IgD-negative memory B cell (primary cell): ENCODE data around the gene PTPRU. TPM values are rescaled to one million over a fixed set of nuclear protein-coding genes. Genes with fewer than 3 reads are reported as not detected.
"Not testable (repeated sequence)": the region's sequence is repeated elsewhere in the genome, so short reads cannot be mapped to it uniquely, and the experiment has no call there.

Experiments
- H3K27ac Mint-ChIP-seq, 3 donors: one replicate each; pipeline ENCODE4 v1.8.0; 2020 to 2022; ENCODE audit warnings: mild to moderate bottlenecking in 3 of 3, mixed read lengths in 3 of 3, moderate library complexity in 1 of 3
- H3K27me3 Mint-ChIP-seq: one replicate; pipeline ENCODE4 v1.8.0; 2021; ENCODE audit warnings: mixed read lengths
- H3K36me3 Mint-ChIP-seq: one replicate; pipeline ENCODE4 v1.8.0; 2020; ENCODE audit warnings: mild to moderate bottlenecking, mixed read lengths
- H3K4me1 Mint-ChIP-seq, 3 donors: one replicate each; pipeline ENCODE4 v1.8.0; 2020 to 2022; ENCODE audit warnings: mixed read lengths in 3 of 3, mild to moderate bottlenecking in 1 of 3
- H3K4me3 Mint-ChIP-seq, 4 donors: one replicate each; pipeline ENCODE4 v1.8.0; 2020 to 2022; ENCODE audit warnings: mild to moderate bottlenecking in 4 of 4, mixed read lengths in 4 of 4, moderate library complexity in 3 of 4
- H3K9me3 Mint-ChIP-seq, 3 donors: one replicate each; pipeline ENCODE4 v1.8.0; 2020 to 2021; ENCODE audit warnings: mixed read lengths in 3 of 3, mild to moderate bottlenecking in 1 of 3
- polyA plus RNA-seq: library from polyadenylated mRNA; unstranded; fragments of 300-500 nt; fragmentation: Illumina TruSeq; gene quantifications from one replicate; pipeline ENCODE4 v1.2.3, GENCODE V29; 2021

The PTPRU gene
- polyA plus RNA-seq, 1 donor from 2014 or later = not detected

GRCh38 chr1:29210278-29211085 lies 25.8 kb upstream of the PTPRU start:
- H3K9me3 Mint-ChIP-seq = no peaks in the 10 kb centered on the region
- peaks cover 6% of the 10 kb centered on the region for H3K36me3 Mint-ChIP-seq
- H3K4me3 Mint-ChIP-seq = peak overlapping the region in 1 of 4 donors; percentile 24
- H3K27ac Mint-ChIP-seq = peak overlapping the region in 2 of 3 donors; percentile 39 to 71
- no peaks in the 10 kb centered on the region for H3K27me3 Mint-ChIP-seq
- H3K4me1 Mint-ChIP-seq = peaks cover 5 to 10% (median 7%) of the 10 kb centered on the region in 3 donors

DNA sequence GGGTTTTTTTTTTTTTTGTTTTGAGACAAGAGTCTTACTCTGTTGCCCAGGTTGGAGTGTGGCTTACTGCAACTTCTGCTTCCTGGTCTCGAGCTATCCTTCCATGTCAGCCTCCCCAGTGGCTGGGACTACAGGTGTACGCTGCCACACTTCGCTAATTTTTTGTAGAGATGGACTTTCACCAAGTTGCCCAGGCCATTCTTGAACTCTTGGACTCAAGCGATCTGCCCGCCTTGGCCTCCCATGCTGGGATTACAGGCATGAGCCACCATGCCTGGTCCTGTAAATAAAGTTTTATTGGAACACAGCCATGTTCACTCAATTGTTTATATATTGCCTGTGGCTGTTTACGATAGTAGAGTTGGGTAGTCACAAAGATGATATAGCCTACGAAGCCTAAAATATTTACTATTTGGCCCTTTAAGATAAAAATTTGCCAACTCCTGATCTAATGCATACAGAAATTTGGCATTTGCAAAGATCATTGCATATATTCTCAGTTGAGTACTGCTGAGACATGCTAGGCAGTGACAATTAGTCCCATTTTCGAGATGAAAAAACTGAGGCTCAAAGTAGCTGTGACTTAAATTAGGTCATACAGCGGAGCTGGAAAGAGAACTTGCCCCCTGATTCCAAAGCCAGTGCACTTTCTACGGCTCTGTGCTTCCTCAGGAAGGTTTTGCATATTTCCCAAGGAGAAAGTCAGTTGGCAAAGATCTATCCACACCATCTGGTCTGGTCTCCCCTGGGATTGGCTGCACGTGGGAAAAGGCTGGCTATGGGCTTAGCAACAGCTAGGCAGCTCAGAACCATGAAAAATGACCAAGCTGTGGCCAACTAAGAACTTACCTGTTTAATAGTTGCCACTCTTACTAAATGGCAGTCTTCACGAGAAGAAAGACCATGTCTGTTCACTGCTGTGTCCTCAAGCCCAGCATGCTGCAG lies 25.0 kb upstream of the PTPRU start:
- peaks cover 5 to 10% (median 7%) of the 10 kb centered on the region in 3 donors for H3K4me1 Mint-ChIP-seq
- no peak overlapping the region for H3K27ac Mint-ChIP-seq
- H3K9me3 Mint-ChIP-seq = no peaks in the 10 kb centered on the region
- H3K4me3 Mint-ChIP-seq = no peak overlapping the region
- no peaks in the 10 kb centered on the region for H3K27me3 Mint-ChIP-seq
- H3K36me3 Mint-ChIP-seq = peaks cover 5% of the 10 kb centered on the region

GRCh38 chr1:29213055-29213454 lies 23.3 kb upstream of the PTPRU start:
- Mint-ChIP-seq H3K9me3 (no peaks in the 10 kb centered on the region), H3K36me3 (peaks cover 5% of the 10 kb centered on the region), H3K4me3 (no peak overlapping the region), H3K4me1 (peaks cover 5 to 10% (median 7%) of the 10 kb centered on the region in 3 donors), H3K27ac (no peak overlapping the region), H3K27me3 (no peaks in the 10 kb centered on the region)

- Mint-ChIP-seq H3K4me3 (no peak overlapping the region), H3K27me3 (no peaks in the 10 kb centered on the region), H3K9me3 (no peaks in the 10 kb centered on the region), H3K4me1 (no peaks in the 10 kb centered on the region), H3K36me3 (peaks cover 6% of the 10 kb centered on the region), H3K27ac (no peak overlapping the region)
Observed at GRCh38 chr1:29217633-29218032, 18.7 kb upstream of the PTPRU start.

DNA sequence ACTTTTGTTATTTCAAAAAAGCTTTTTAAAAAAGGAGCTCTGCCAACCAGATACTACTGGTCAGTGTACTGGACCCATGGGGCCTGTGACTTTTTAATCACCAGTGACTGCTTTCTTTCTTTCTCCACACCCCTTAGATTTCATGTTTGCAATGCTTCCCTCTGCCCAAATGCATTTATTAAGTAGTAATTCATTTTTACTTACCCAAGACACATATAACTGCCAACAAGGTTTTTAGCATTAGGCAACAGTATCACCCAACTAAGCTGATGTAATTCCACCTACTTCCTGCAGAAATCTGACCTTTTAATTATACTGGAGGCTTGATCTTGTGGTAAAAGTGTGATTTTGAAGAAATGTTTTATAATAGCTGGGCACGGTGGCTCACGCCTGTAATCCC lies 18.1 kb upstream of the PTPRU start:
- Mint-ChIP-seq H3K9me3 (no peaks in the 10 kb centered on the region), H3K36me3 (peaks cover 6% of the 10 kb centered on the region), H3K4me3 (no peak overlapping the region), H3K4me1 (no peaks in the 10 kb centered on the region), H3K27me3 (no peaks in the 10 kb centered on the region), H3K27ac (no peak overlapping the region)

DNA sequence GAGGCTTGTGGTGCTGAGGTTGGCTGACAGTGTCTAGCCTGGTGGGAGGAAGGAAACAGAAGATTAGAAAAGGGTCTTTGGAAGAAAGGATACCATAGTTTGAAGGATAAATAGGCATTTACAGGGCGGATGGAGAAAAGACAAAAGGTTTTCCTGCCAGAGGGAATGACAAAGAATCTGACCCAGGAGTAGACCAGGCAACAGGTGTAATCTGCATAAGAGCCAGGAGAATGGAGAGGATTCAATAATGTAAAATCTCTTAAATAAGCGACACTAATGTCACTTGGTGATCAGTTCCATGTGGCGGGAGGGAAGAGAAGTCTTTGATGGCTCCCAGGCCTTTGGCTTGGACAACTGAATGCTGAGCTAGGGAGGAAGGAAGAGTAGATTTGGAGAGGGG lies 15.0 kb upstream of the PTPRU start:
- Mint-ChIP-seq H3K9me3 (no peaks in the 10 kb centered on the region), H3K4me3 (no peak overlapping the region), H3K27ac (no peak overlapping the region), H3K36me3 (peaks cover 4% of the 10 kb centered on the region), H3K27me3 (no peaks in the 10 kb centered on the region), H3K4me1 (no peaks in the 10 kb centered on the region)

DNA sequence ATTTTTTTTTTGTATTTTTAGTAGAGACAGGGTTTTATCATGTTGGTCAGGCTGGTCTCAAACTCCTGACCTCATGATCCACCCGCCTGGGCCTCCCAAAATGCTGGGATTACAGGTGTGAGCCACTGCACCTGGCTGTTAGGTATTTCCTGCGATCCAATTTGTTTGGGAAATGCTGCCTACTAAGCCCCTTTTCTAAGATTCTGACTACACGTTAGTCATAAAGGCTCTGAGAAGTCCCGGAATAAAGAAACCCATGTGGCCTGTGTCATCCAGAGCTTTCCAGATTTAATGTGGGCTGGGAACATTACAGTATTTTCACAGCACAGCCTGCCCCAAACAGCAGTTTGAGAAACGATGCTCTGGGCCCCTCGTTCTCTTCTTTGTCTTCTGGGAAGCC lies 14.1 kb upstream of the PTPRU start:
- not testable (repeated sequence) for H3K4me1 Mint-ChIP-seq, H3K4me3 Mint-ChIP-seq, H3K9me3 Mint-ChIP-seq, H3K27ac Mint-ChIP-seq, H3K27me3 Mint-ChIP-seq, H3K36me3 Mint-ChIP-seq

DNA sequence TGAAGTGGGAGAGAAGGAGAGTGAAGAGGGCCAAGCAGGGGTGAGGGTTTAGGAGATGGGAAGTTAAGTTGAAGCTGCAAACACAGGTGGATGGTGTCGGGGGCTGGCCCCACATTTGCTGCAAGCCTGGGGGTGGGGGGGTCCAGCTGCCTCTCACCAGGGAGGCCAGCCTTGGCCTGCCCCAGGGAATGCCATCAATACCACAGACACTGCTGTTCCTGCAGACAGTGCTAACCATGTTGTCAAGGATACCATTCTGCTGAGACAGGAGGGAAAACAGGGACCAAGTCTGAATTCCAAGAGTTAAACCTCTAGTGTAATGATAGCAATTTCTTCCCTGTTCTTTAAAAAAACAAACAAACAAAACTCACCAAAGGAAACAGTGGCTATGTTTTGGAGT lies 13.6 kb upstream of the PTPRU start:
- H3K36me3 Mint-ChIP-seq = peaks cover 6% of the 10 kb centered on the region
- H3K9me3 Mint-ChIP-seq = no peaks in the 10 kb centered on the region
- H3K4me1 Mint-ChIP-seq = no peaks in the 10 kb centered on the region
- H3K27ac Mint-ChIP-seq = no peak overlapping the region
- H3K27me3 Mint-ChIP-seq = no peaks in the 10 kb centered on the region
- no peak overlapping the region for H3K4me3 Mint-ChIP-seq

DNA sequence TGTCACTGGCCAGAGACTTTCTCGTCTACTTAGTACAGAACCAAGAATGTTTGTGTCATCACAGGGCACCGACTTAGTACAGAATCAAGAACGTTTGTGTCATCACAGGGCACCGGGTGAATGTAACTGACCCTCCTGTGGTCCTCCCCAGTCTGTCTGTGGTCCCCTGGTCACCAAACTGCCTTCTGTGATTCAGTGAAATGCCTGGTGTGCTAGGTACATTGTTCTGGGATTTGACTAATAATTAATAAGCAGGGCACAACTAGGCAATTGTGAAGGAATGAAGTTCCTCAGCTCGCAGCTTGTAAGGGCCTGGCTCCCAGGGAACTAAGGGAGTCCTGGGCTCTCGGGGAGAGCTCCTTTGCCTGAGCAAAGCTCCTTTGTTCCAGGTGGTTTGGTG lies 12.8 kb upstream of the PTPRU start:
- Mint-ChIP-seq H3K36me3 (peaks cover 6% of the 10 kb centered on the region), H3K4me1 (no peaks in the 10 kb centered on the region), H3K27me3 (no peaks in the 10 kb centered on the region), H3K4me3 (no peak overlapping the region), H3K9me3 (no peaks in the 10 kb centered on the region), H3K27ac (no peak overlapping the region)

- Mint-ChIP-seq H3K9me3 (no peaks in the 10 kb centered on the region), H3K27me3 (no peaks in the 10 kb centered on the region), H3K27ac (no peak overlapping the region), H3K4me3 (no peak overlapping the region), H3K36me3 (peaks cover 6% of the 10 kb centered on the region), H3K4me1 (peaks cover 0 to under 1% (median 0%) of the 10 kb centered on the region in 3 donors)
Observed at GRCh38 chr1:29224356-29224837, 11.9 kb upstream of the PTPRU start.

DNA sequence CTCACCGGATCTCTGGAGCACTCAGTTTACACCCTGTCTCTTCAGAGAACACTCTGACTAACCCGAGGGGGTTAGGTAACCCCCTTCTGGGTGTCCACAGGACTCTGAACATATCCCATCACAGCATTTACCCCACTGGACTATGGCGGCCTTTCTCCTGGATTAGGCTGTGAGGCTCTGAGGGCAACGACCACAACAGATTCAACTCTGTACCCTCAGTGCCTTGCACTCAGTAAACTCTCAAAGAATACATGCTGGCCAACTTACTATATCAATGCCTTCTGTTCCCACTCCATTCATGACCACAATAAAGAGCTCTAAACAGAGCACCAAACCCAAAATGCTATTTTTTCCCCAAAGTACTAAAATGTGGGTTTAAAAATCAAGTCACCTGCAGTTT lies 11.0 kb upstream of the PTPRU start:
- H3K4me1 Mint-ChIP-seq = peaks cover 8 to 9% (median 8%) of the 10 kb centered on the region in 3 donors
- no peaks in the 10 kb centered on the region for H3K9me3 Mint-ChIP-seq
- H3K27ac Mint-ChIP-seq = no peak overlapping the region
- H3K27me3 Mint-ChIP-seq = no peaks in the 10 kb centered on the region
- H3K36me3 Mint-ChIP-seq = peaks cover 3% of the 10 kb centered on the region
- no peak overlapping the region for H3K4me3 Mint-ChIP-seq

GRCh38 chr1:29227511-29227910 lies 8.8 kb upstream of the PTPRU start:
- Mint-ChIP-seq H3K4me3 (peak overlapping the region in 1 of 4 donors; percentile 32), H3K27me3 (no peaks in the 10 kb centered on the region), H3K27ac (no peak overlapping the region), H3K9me3 (no peaks in the 10 kb centered on the region), H3K4me1 (peaks cover 16 to 17% (median 16%) of the 10 kb centered on the region in 3 donors), H3K36me3 (peaks cover 1% of the 10 kb centered on the region)

GRCh38 chr1:29230204-29230552 lies 6.1 kb upstream of the PTPRU start:
- Mint-ChIP-seq H3K27ac (peak overlapping the region; percentile 53 to 98 (median 90)), H3K27me3 (peaks cover 13% of the 10 kb centered on the region), H3K9me3 (no peaks in the 10 kb centered on the region), H3K36me3 (peaks cover 1% of the 10 kb centered on the region), H3K4me1 (peaks cover 16 to 17% (median 16%) of the 10 kb centered on the region in 3 donors), H3K4me3 (peak overlapping the region; percentile 94 to 98 (median 96))

DNA sequence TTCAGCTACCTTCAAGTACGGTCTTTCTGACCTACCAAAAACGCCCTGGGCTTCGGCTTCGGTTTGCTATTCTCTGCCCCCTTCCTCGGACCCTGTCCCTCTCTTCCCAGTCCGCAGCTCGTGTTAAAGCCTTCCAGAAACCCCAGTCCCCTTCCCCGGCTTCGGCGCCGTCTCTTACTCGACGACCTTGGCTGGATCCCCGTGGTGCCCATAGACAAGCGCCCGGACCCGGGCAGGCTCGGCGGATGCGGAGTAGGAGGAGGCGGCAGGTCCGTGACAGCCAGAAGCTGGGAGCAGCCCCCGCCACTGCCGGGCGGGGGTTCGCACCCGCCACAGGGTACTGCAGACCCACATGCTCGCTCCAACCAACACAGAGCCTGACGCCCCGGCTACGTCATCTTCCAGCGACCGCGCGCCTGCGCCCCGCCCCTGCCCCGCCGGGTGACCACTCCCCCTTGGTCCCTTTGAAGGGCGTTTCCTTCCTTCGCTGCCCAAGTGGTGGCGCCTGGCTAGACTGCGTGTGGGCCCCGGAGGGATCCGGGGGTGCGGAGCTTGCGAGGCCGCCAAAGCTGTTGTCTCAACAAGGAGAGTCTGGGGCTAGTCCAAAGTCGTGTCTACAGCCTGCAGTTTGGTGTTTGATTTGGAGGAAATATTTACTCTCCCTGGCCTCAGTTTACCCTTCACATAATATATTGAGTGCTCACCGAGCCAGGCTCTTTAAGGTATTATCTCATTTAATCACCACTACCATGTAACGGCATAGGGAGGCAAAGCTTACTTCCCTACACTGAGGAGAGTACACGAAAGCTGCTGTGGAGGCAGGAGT lies 5.6 kb upstream of the PTPRU start, which contains the start of gene MECR:
MECR (minus strand) TSS at position 382 of the 826 bp plus-strand sequence; CDS start at position 354, 28 bp downstream.
- H3K27ac Mint-ChIP-seq = peak within 1 kb of the TSS; percentile 67 to 98 (median 90)
- H3K27me3 Mint-ChIP-seq = peaks cover 16% of the 10 kb centered on the region
- H3K36me3 Mint-ChIP-seq = peaks cover 1% of the 10 kb centered on the region
- peak within 1 kb of the TSS; percentile 94 to 98 (median 96) for H3K4me3 Mint-ChIP-seq
- peaks cover 17% of the 10 kb centered on the region in 3 donors for H3K4me1 Mint-ChIP-seq
- no peaks in the 10 kb centered on the region for H3K9me3 Mint-ChIP-seq
